Measurements from ENCODE around the gene RNF220.

DNA sequence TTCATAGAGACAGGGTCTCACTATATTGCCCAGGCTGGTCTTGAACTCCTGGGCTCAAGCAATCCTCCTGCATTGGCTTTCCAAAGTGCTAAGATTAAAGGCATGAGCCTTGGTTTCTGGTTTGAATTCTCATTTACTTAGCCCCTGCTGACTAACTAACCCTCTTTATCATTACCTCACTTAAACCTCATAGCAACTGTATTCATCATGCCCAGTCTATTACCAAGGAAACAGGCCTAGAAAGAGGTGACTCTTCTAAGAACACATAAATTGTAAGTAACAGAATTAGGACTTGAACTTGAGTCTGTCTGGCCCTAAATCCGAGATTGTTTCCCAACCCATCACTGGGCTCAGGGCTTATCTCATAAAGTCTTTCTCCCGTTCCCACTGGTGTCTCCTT is 225.1 kb downstream of the RNF220 start:
- TF ChIP-seq ZNF529 (tag by site-specific recombination; IDR thresholded peaks at IDR 0.05; ENCODE audit: insufficient replicate concordance) (no peak), ZNF777 (tag by site-specific recombination; IDR thresholded peaks at IDR 0.05; ENCODE audit: borderline replicate concordance) (no peak), ZNF280D (tag by site-specific recombination; IDR thresholded peaks at IDR 0.05) (no peak), ZNF221 (tag by site-specific recombination; IDR thresholded peaks at IDR 0.05; ENCODE audit: borderline replicate concordance) (no peak), YY1 (tag by site-specific recombination; IDR thresholded peaks at IDR 0.05) (no peak), ZBTB11 (tag by site-specific recombination; conservative IDR thresholded peaks at IDR 0.05; ENCODE audit: low read depth) (no peak), ZNF549 (tag by site-specific recombination; IDR thresholded peaks at IDR 0.05) (no peak), ZNF19 (tag by site-specific recombination; IDR thresholded peaks at IDR 0.05; ENCODE audit: low read depth) (no peak)
- TF ChIP-seq, protein P1, sequence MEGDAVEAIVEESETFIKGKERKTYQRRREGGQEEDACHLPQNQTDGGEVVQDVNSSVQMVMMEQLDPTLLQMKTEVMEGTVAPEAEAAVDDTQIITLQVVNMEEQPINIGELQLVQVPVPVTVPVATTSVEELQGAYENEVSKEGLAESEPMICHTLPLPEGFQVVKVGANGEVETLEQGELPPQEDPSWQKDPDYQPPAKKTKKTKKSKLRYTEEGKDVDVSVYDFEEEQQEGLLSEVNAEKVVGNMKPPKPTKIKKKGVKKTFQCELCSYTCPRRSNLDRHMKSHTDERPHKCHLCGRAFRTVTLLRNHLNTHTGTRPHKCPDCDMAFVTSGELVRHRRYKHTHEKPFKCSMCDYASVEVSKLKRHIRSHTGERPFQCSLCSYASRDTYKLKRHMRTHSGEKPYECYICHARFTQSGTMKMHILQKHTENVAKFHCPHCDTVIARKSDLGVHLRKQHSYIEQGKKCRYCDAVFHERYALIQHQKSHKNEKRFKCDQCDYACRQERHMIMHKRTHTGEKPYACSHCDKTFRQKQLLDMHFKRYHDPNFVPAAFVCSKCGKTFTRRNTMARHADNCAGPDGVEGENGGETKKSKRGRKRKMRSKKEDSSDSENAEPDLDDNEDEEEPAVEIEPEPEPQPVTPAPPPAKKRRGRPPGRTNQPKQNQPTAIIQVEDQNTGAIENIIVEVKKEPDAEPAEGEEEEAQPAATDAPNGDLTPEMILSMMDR (tag by site-specific recombination; IDR thresholded peaks at IDR 0.05): no peak
